K562 (cell line): ENCODE results near the gene C2CD2L. TPM values are rescaled to one million over a fixed set of nuclear protein-coding genes. Genes with fewer than 3 reads are reported as not detected.
A peak's percentile ranks its signal among the peaks of the same experiment; 100 is the strongest.

Experiments used
- ARNT ChIP-seq, 2 experiments: fragments of 450-650 bp; IDR thresholded peaks; 2 replicates each; pipeline ENCODE4 v1.6.1; 2016; ENCODE audit warnings: mild to moderate bottlenecking in 1 of 2
- CC2D1A ChIP-seq: fragments of 450-650 bp; IDR thresholded peaks from 2 replicates; pipeline ENCODE4 v1.6.1; 2017; ENCODE audit warnings: mild to moderate bottlenecking
- CCAR2 ChIP-seq: fragments of 200-400 bp; formaldehyde crosslinking; IDR thresholded peaks from 2 replicates; pipeline ENCODE4 v1.6.1; 2017; ENCODE audit warnings: mild to moderate bottlenecking, low read depth, low read length
- HMG20B ChIP-seq: fragments of 250-450 bp; sonication (Bioruptor Pico); IDR thresholded peaks from 2 replicates; pipeline ENCODE4 v1.5.0; 2021; ENCODE audit warnings: mild to moderate bottlenecking
- HNRNPK ChIP-seq: fragments of 200-400 bp; formaldehyde crosslinking; IDR thresholded peaks from one replicate; pipeline ENCODE4 v1.6.1; 2018; ENCODE audit warnings: mild to moderate bottlenecking, low read depth, low read length; ENCODE audit not compliant: poor library complexity, severe bottlenecking
- KHSRP ChIP-seq: fragments of 450-650 bp; IDR thresholded peaks from 2 replicates; pipeline ENCODE4 v1.6.1; 2017
- KLF10 ChIP-seq: fragments of 250-450 bp; sonication (Bioruptor Pico); IDR thresholded peaks from 2 replicates; pipeline ENCODE4 v1.6.1; 2021; ENCODE audit warnings: matching md5 sums
- MEF2D ChIP-seq: conservative IDR thresholded peaks from 2 replicates; pipeline ENCODE4 v1.6.1; 2016; ENCODE audit warnings: low read depth, missing genetic modification characterization, missing compliant biosample characterization
- RERE ChIP-seq: sonication (generic); formaldehyde crosslinking; IDR thresholded peaks from 2 replicates; pipeline ENCODE4 v1.8.0; 2023; ENCODE audit warnings: missing genetic modification reagents, mild to moderate bottlenecking, borderline replicate concordance
- SP1 ChIP-seq: sonication (generic); formaldehyde crosslinking; IDR thresholded peaks from 2 replicates; pipeline ENCODE4 v1.8.1; 2022; ENCODE audit warnings: mild to moderate bottlenecking, missing genetic modification reagents
- TEAD2 ChIP-seq: fragments of 450-650 bp; IDR thresholded peaks from 2 replicates; pipeline ENCODE4 v1.6.1; 2016; ENCODE audit warnings: missing genetic modification characterization, control low read depth, missing compliant biosample characterization
- TRIM24 ChIP-seq, 2 experiments: fragments of 450-650 bp; IDR thresholded peaks; 2 replicates each; pipeline ENCODE4 v1.6.1; 2016
- ZNF134 ChIP-seq: fragments of 250-450 bp; sonication (Bioruptor Pico); conservative IDR thresholded peaks from 2 replicates; pipeline ENCODE4 v1.4.0; 2020
- ZNF146 ChIP-seq: IDR thresholded peaks from one replicate; pipeline ENCODE4 v1.6.1; 2018; ENCODE audit warnings: missing compliant biosample characterization; ENCODE audit not compliant: unreplicated experiment
- ZNF217 ChIP-seq: sonication (generic); formaldehyde crosslinking; IDR thresholded peaks from 2 replicates; pipeline ENCODE4 v1.8.0; 2022; ENCODE audit warnings: mild to moderate bottlenecking, missing genetic modification reagents
- ZNF232 ChIP-seq: sonication (generic); formaldehyde crosslinking; IDR thresholded peaks from 2 replicates; pipeline ENCODE4 v1.8.0; 2022; ENCODE audit warnings: mild to moderate bottlenecking, missing genetic modification reagents
- ZNF436 ChIP-seq: fragments of 250-450, 450-650 bp; sonication (Bioruptor Pico); formaldehyde crosslinking; IDR thresholded peaks from 2 replicates; pipeline ENCODE4 v1.7.0; 2020; ENCODE audit warnings: mild to moderate bottlenecking
- ZNF561 ChIP-seq: fragments of 450-650 bp; formaldehyde crosslinking; conservative IDR thresholded peaks from 2 replicates; pipeline ENCODE4 v1.4.0; 2020; ENCODE audit warnings: mild to moderate bottlenecking, moderate library complexity
- ZNF695 ChIP-seq: fragments of 450-650 bp; formaldehyde crosslinking; IDR thresholded peaks from 2 replicates; pipeline ENCODE4 v1.4.0; 2020; ENCODE audit warnings: mild to moderate bottlenecking, moderate library complexity
- polyA plus RNA-seq, 8 experiments: library from polyadenylated mRNA; depleted of rRNA in 4 of 8; stranded (reverse) in 5 of 8; unstranded in 3 of 8; fragments of >200 nt; fragmentation: Nextera tagmentation in 2 of 8; fragmentation: Illumina TruSeq in 1 of 8; extraction: Ambion mirVana in 2 of 8; extraction: Trizol in 1 of 8; gene quantifications; 2 replicates each; pipeline versions ENCODE4 v1.2.1 to v1.2.3, GENCODE V29; 2011 to 2014; ENCODE audit warnings: inconsistent platforms in 1 of 8, missing spikeins in 1 of 8
- total RNA-seq, 7 experiments: library from RNA; depleted of rRNA in 6 of 7; stranded (reverse); fragments of >200 nt in 6 of 7; fragmentation: Illumina TruSeq in 2 of 7; extraction: Trizol in 2 of 7; gene quantifications; 2 replicates each; pipeline versions ENCODE4 v1.2.1 to v1.2.3, GENCODE V29; 2011 to 2021; ENCODE audit warnings: low replicate concordance in 1 of 7
- TF ChIP-seq, protein P1 (sequence below), 2 experiments: fragments of 450-650 bp in 1 of 2; sonication (generic) in 1 of 2; formaldehyde crosslinking in 1 of 2; IDR thresholded peaks in 1 of 2; conservative IDR thresholded peaks in 1 of 2; 2 replicates each; pipeline versions ENCODE4 v1.6.1 to v1.8.1; 2016 to 2023; ENCODE audit warnings: mild to moderate bottlenecking in 2 of 2, moderate library complexity in 2 of 2, inconsistent platforms in 1 of 2, missing genetic modification reagents in 1 of 2
- TF ChIP-seq, protein P2 (sequence below): fragments of 450-650 bp; conservative IDR thresholded peaks from 2 replicates; pipeline ENCODE4 v1.6.1; 2016; ENCODE audit warnings: missing genetic modification characterization, low read depth, mild to moderate bottlenecking, missing compliant biosample characterization, moderate library complexity

The C2CD2L gene
- total and polyA plus RNA-seq, 9 of the 15 experiments (the other 6 are each of a cell fraction or from before 2014, with no cell fraction given): 0.66 to 41.2 (median 14.8) TPM

DNA sequence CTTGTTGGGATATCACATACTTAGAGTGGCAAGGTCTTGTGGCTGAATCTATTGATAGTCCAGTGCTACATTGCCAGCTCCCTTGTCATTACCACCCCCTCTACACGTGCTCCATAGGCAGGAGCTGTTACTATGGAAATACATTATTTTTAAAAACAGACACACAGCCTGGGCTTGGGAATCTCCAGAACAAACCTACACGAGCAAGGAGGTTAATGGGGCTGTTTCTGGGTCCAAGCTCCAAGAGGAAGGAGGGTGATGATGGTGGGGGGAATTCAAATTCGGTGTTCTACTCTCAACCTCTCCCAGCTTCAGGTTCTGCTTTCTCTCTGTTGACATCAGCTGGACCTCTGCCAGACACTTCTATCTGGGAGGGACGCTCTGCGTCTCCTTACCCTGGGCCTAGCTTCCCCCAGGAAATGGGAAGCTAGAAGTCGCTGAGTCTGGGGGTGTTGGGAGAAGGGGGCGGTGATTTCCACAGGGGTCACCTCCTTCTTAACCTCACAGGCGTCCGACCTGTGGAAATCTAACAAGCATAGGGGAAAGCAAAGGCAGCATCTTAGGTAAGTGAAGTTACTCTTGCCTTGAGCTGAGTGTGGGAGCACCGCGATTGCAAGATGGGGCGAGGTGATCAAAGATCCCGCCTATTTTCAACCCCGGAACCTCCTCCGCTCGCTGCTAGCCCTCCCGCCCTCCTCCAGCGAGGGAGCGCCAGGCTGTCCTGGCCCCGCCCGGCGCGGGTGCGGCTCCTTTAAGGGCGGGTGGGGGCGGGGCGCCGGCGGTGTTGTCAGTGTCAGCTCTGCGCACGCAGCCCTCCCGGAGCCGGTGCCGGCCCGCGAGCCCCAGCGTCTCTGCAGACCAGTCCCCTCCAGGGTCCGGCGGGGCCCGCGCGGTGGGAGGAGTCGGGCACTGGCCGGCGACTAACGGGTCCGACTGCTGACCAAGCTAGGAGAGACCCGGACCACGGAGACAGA, at the start of gene C2CD2L (continued):
- no peak for TF ChIP-seq ZNF695
- TF ChIP-seq KLF10 (CRISPR knock-in tag): no peak
- TF ChIP-seq CCAR2: no peak
- TF ChIP-seq, protein P1, sequence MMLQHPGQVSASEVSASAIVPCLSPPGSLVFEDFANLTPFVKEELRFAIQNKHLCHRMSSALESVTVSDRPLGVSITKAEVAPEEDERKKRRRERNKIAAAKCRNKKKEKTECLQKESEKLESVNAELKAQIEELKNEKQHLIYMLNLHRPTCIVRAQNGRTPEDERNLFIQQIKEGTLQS (IDR thresholded peaks at IDR 0.05): no peak
- TF ChIP-seq, protein P1 (CRISPR knock-in tag; conservative IDR thresholded peaks at IDR 0.05): no peak
- TF ChIP-seq ZNF436: no peak
- TF ChIP-seq ZNF134: no peak
- peak; percentile 99 for TF ChIP-seq CC2D1A
- peak in 1 of 2 experiments; percentile 75; a peak in 1 of 4 replicates for TF ChIP-seq ARNT (IDR thresholded peaks at IDR 0.05)
- TF ChIP-seq SP1 (CRISPR knock-in tag): peak; percentile 80
- TF ChIP-seq MEF2D (tag): 0 out of 2 replicates have a peak, but pooled peaks have one; percentile 14
- no peak for TF ChIP-seq TEAD2 (tag)
- TF ChIP-seq HNRNPK: no peak
- no peak for TF ChIP-seq ZNF146 (CRISPR knock-in tag)
- TF ChIP-seq RERE (CRISPR knock-in tag): no peak
- TF ChIP-seq ZNF561 (CRISPR knock-in tag): no peak
- TF ChIP-seq KHSRP: no peak
- no peak for TF ChIP-seq ZNF232 (CRISPR knock-in tag)
- no peak for TF ChIP-seq HMG20B (CRISPR knock-in tag)
- TF ChIP-seq ZNF217 (CRISPR knock-in tag): no peak
- 0 out of 4 replicates have a peak, but pooled peaks of 1 of the 2 experiments have one; percentile 29 for TF ChIP-seq TRIM24 (IDR thresholded peaks at IDR 0.05)
- TF ChIP-seq, protein P2, sequence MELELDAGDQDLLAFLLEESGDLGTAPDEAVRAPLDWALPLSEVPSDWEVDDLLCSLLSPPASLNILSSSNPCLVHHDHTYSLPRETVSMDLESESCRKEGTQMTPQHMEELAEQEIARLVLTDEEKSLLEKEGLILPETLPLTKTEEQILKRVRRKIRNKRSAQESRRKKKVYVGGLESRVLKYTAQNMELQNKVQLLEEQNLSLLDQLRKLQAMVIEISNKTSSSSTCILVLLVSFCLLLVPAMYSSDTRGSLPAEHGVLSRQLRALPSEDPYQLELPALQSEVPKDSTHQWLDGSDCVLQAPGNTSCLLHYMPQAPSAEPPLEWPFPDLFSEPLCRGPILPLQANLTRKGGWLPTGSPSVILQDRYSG (tag): no peak
